Ecto neural progenitor cell (in vitro differentiated cells): Measurements from ENCODE around the gene HUNK.
"Not testable (repeated sequence)": the region's sequence is repeated elsewhere in the genome, so short reads cannot be mapped to it uniquely, and the experiment has no call there.

ENCODE experiments used
- DNase-seq: peaks from one replicate; pipeline ENCODE4 v3.0.0-alpha.2; 2018; ENCODE audit warnings: low spot score

Gene HUNK

GRCh38 chr21:31922881-31923280 lies 50.1 kb downstream of the HUNK start:
- no peak for DNase-seq

GRCh38 chr21:31923756-31924155 lies 50.9 kb downstream of the HUNK start:
- no peak for DNase-seq

GRCh38 chr21:31924548-31924947 lies 51.7 kb downstream of the HUNK start:
- no peak for DNase-seq

GRCh38 chr21:31926498-31926897 lies 53.7 kb downstream of the HUNK start:
- no peak for DNase-seq

- DNase-seq: no peak
These were observed 55.0 kb downstream of the HUNK start for GRCh38 chr21:31927689-31928353.

GRCh38 chr21:31928656-31929055 lies 55.8 kb downstream of the HUNK start:
- DNase-seq: no peak

- DNase-seq: no peak
These were observed 56.7 kb downstream of the HUNK start for GRCh38 chr21:31929548-31929947.

- no peak for DNase-seq
These were observed 57.2 kb downstream of the HUNK start for GRCh38 chr21:31930001-31930400.

GRCh38 chr21:31931644-31932469 lies 59.0 kb downstream of the HUNK start:
- DNase-seq: peak; percentile 53

GRCh38 chr21:31932470-31932764 lies 59.6 kb downstream of the HUNK start:
- DNase-seq: no peak

- no peak for DNase-seq
These were observed 64.5 kb downstream of the HUNK start for GRCh38 chr21:31937303-31937702.

- DNase-seq: no peak
These were observed 65.8 kb downstream of the HUNK start for GRCh38 chr21:31938330-31939301.

GRCh38 chr21:31941694-31942093 lies 68.9 kb downstream of the HUNK start:
- no peak for DNase-seq

GRCh38 chr21:31943561-31943960 lies 70.7 kb downstream of the HUNK start:
- DNase-seq: no peak

GRCh38 chr21:31945141-31945540 lies 72.3 kb downstream of the HUNK start:
- no peak for DNase-seq

- DNase-seq: no peak
These were observed 72.7 kb downstream of the HUNK start for GRCh38 chr21:31945546-31945945.

- DNase-seq: no peak
These were observed 73.4 kb downstream of the HUNK start for GRCh38 chr21:31946231-31946630.

- DNase-seq: not testable (repeated sequence)
These were observed 74.2 kb downstream of the HUNK start for GRCh38 chr21:31946876-31947550.

- DNase-seq: no peak
These were observed 75.9 kb downstream of the HUNK start for GRCh38 chr21:31948676-31949075.

- DNase-seq: no peak
These were observed 80.0 kb downstream of the HUNK start for GRCh38 chr21:31952828-31953227.

- DNase-seq: no peak
These were observed 84.8 kb downstream of the HUNK start for GRCh38 chr21:31957631-31958030.

- no peak for DNase-seq
These were observed 87.1 kb downstream of the HUNK start for GRCh38 chr21:31959881-31960280.
